ENCODE data around the gene HHLA2.

Gene HHLA2

GRCh38 chr3:108406661-108407206, 110.4 kb downstream of the HHLA2 start:
- H3K4me3 ChIP-seq (ENCODE audit: low read depth, low read length) = no peak overlapping the region
- no peak overlapping the region for H3K27ac ChIP-seq (ENCODE audit: low read depth, low read length)
- no peak overlapping the region for H3K9ac ChIP-seq (ENCODE audit: low read depth, low read length)
- H3K4me1 ChIP-seq (ENCODE audit: control insufficient read depth, insufficient read depth, low read length) = peaks cover 7% of the 10 kb centered on the region; the same call in 1 of the 2 replicates
- no peaks in the 10 kb centered on the region for H3K36me3 ChIP-seq (ENCODE audit: control insufficient read depth, insufficient read depth, low read length)
- no peaks in the 10 kb centered on the region for H3K27me3 ChIP-seq (ENCODE audit: control insufficient read depth, insufficient read depth, low read length)
- H3K9me3 ChIP-seq (ENCODE audit: control insufficient read depth, insufficient read depth, low read length) = peaks cover 4% of the 10 kb centered on the region; the same call in 1 of the 2 replicates

DNA sequence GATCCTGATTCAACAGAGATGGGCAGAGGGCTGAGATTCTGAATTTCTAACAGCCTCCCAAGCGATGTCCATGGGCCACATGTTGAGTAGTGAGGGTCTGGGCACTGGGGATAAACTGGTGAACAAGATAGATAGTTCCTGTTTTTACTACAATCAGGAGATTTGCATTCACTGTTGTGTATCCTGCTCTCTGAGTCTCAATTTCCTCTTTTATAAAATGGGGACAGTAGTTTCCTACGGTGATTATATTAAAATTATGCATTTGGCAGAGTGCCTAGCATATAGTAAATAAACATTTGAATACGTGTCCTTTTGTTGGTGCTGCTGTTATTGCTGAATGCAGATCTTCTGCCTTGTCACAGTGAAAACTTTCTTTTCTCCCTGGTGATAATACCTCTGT, 111.5 kb downstream of the HHLA2 start:
- H3K4me3 ChIP-seq (ENCODE audit: low read depth, low read length) = no peak overlapping the region

GRCh38 chr3:108408883-108409799, 112.8 kb downstream of the HHLA2 start:
- Histone ChIP-seq H3K36me3 (ENCODE audit: control insufficient read depth, insufficient read depth, low read length) (no peaks in the 10 kb centered on the region), H3K27me3 (ENCODE audit: control insufficient read depth, insufficient read depth, low read length) (no peaks in the 10 kb centered on the region), H3K4me1 (ENCODE audit: control insufficient read depth, insufficient read depth, low read length) (peaks cover 7% of the 10 kb centered on the region; the same call in 1 of the 2 replicates), H3K27ac (ENCODE audit: low read depth, low read length) (no peak overlapping the region), H3K4me3 (ENCODE audit: low read depth, low read length) (no peak overlapping the region), H3K9me3 (ENCODE audit: control insufficient read depth, insufficient read depth, low read length) (peaks cover 4% of the 10 kb centered on the region; the same call in 1 of the 2 replicates), H3K9ac (ENCODE audit: low read depth, low read length) (no peak overlapping the region)

More for the DNA sequence above, 111.5 kb downstream of the HHLA2 start:
- Histone ChIP-seq H3K9ac (ENCODE audit: low read depth, low read length) (no peak overlapping the region), H3K4me1 (ENCODE audit: control insufficient read depth, insufficient read depth, low read length) (peaks cover 7% of the 10 kb centered on the region; the same call in 1 of the 2 replicates), H3K9me3 (ENCODE audit: control insufficient read depth, insufficient read depth, low read length) (peaks cover 4% of the 10 kb centered on the region; the same call in 1 of the 2 replicates), H3K27me3 (ENCODE audit: control insufficient read depth, insufficient read depth, low read length) (no peaks in the 10 kb centered on the region), H3K36me3 (ENCODE audit: control insufficient read depth, insufficient read depth, low read length) (no peaks in the 10 kb centered on the region), H3K27ac (ENCODE audit: low read depth, low read length) (no peak overlapping the region)

- Histone ChIP-seq H3K9ac (ENCODE audit: low read depth, low read length) (no peak overlapping the region), H3K36me3 (ENCODE audit: control insufficient read depth, insufficient read depth, low read length) (no peaks in the 10 kb centered on the region), H3K27ac (ENCODE audit: low read depth, low read length) (no peak overlapping the region), H3K27me3 (ENCODE audit: control insufficient read depth, insufficient read depth, low read length) (no peaks in the 10 kb centered on the region), H3K4me3 (ENCODE audit: low read depth, low read length) (no peak overlapping the region), H3K4me1 (ENCODE audit: control insufficient read depth, insufficient read depth, low read length) (peaks cover 7% of the 10 kb centered on the region; the same call in 1 of the 2 replicates), H3K9me3 (ENCODE audit: control insufficient read depth, insufficient read depth, low read length) (peaks cover 4% of the 10 kb centered on the region; the same call in 1 of the 2 replicates)
Observed at GRCh38 chr3:108409800-108410178, 113.4 kb downstream of the HHLA2 start.

DNA sequence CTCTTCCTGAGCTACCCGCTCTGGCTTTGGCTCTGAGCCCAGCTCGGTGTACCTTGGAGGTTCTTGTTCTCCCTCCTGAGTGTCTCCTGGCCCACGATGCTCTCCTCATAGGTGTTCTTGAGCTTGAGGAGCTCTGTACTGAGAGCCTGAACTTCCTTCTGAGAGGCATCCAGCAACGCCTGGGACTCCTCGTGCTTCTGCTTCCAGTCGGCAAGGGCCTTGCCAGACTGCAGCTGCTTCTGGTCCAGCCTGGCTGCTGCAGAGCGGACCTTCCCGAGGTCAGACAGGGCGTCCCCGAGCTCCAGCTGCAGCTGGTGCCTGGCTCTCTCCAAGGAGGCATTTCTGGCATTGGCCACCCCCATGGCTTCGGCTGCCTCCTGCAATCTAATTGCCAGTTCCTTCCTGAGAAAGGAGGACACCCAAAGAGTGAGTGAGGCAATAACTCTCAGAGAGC, 114.2 kb downstream of the HHLA2 start:
- Histone ChIP-seq H3K27ac (ENCODE audit: low read depth, low read length) (no peak overlapping the region), H3K4me1 (ENCODE audit: control insufficient read depth, insufficient read depth, low read length) (peaks cover 7% of the 10 kb centered on the region; the same call in 1 of the 2 replicates), H3K9ac (ENCODE audit: low read depth, low read length) (no peak overlapping the region), H3K36me3 (ENCODE audit: control insufficient read depth, insufficient read depth, low read length) (no peaks in the 10 kb centered on the region), H3K4me3 (ENCODE audit: low read depth, low read length) (no peak overlapping the region), H3K9me3 (ENCODE audit: control insufficient read depth, insufficient read depth, low read length) (peaks cover 4% of the 10 kb centered on the region; the same call in 1 of the 2 replicates), H3K27me3 (ENCODE audit: control insufficient read depth, insufficient read depth, low read length) (no peaks in the 10 kb centered on the region)

- Histone ChIP-seq H3K9ac (ENCODE audit: low read depth, low read length) (no peak overlapping the region), H3K4me3 (ENCODE audit: low read depth, low read length) (no peak overlapping the region), H3K27ac (ENCODE audit: low read depth, low read length) (no peak overlapping the region), H3K36me3 (ENCODE audit: control insufficient read depth, insufficient read depth, low read length) (no peaks in the 10 kb centered on the region), H3K4me1 (ENCODE audit: control insufficient read depth, insufficient read depth, low read length) (0 out of 2 replicates have a peak, but pooled peaks cover 3% of the 10 kb centered on the region), H3K9me3 (ENCODE audit: control insufficient read depth, insufficient read depth, low read length) (peaks cover 4% of the 10 kb centered on the region; the same call in 1 of the 2 replicates), H3K27me3 (ENCODE audit: control insufficient read depth, insufficient read depth, low read length) (no peaks in the 10 kb centered on the region)
Observed at GRCh38 chr3:108412121-108412750, 115.9 kb downstream of the HHLA2 start.

- Histone ChIP-seq H3K27ac (ENCODE audit: low read depth, low read length) (no peak overlapping the region), H3K36me3 (ENCODE audit: control insufficient read depth, insufficient read depth, low read length) (no peaks in the 10 kb centered on the region), H3K4me1 (ENCODE audit: control insufficient read depth, insufficient read depth, low read length) (no peaks in the 10 kb centered on the region), H3K9me3 (ENCODE audit: control insufficient read depth, insufficient read depth, low read length) (peaks cover 4% of the 10 kb centered on the region; the same call in 1 of the 2 replicates), H3K27me3 (ENCODE audit: control insufficient read depth, insufficient read depth, low read length) (no peaks in the 10 kb centered on the region), H3K9ac (ENCODE audit: low read depth, low read length) (no peak overlapping the region), H3K4me3 (ENCODE audit: low read depth, low read length) (no peak overlapping the region)
Observed at GRCh38 chr3:108414007-108414406, 117.7 kb downstream of the HHLA2 start.

DNA sequence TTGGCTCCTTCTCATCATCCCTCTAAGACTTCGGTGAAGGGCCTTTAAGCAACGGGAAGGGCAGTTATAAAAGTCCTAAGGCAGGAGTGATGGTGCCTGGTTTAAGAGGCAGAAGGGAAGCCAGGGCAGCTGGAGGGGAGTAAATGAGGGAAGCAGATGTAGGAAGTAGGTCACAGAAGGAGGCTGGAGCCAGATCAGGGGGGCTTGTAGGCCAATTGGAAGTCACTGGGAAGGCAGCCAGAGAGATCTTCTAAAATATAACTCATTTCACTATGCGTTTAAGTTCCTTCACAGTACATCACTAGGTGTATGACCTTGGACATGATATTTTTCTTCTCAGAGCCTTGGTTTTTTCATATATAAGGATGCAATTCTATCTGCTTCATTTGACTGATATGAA, 119.3 kb downstream of the HHLA2 start:
- no peaks in the 10 kb centered on the region for H3K4me1 ChIP-seq (ENCODE audit: control insufficient read depth, insufficient read depth, low read length)
- H3K27ac ChIP-seq (ENCODE audit: low read depth, low read length) = no peak overlapping the region
- H3K27me3 ChIP-seq (ENCODE audit: control insufficient read depth, insufficient read depth, low read length) = no peaks in the 10 kb centered on the region
- H3K9me3 ChIP-seq (ENCODE audit: control insufficient read depth, insufficient read depth, low read length) = 0 out of 2 replicates have a peak, but pooled peaks cover under 1% of the 10 kb centered on the region
- H3K9ac ChIP-seq (ENCODE audit: low read depth, low read length) = no peak overlapping the region
- H3K4me3 ChIP-seq (ENCODE audit: low read depth, low read length) = no peak overlapping the region
- H3K36me3 ChIP-seq (ENCODE audit: control insufficient read depth, insufficient read depth, low read length) = no peaks in the 10 kb centered on the region

DNA sequence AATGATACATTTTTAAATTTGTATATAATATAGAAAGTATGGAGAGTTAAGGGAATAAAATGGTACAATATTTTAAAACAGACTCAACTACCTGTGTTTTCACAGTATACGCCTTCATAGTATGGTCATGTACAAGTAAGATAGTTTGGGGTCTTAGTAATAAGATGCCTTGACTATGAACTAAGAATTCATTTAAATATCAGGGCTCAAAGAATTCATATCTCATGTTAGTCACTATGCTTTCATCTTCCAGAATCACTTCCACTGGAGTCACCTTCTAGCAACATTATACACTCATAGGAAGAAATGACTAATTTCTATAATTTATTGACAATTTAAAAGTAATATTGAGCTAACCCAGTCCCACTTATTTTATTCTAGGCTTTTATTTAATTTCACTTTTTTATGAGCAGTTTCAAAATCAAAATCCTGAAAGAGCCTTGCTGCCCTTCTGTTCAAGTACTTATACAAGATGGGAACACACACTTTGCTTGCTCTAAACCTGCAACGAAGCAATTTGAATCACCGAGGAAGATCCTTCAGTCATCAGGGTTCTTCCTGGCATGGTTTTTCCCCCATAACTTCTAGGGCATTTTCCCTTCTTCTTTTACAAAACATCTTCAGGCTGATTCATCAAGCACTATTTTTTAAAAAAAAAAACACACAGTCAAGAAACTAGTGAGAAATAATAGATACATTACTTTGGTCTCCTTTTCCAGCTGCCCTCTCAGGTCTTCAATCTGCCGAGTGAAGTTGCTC, 119.9 kb downstream of the HHLA2 start:
- Histone ChIP-seq H3K36me3 (ENCODE audit: control insufficient read depth, insufficient read depth, low read length) (no peaks in the 10 kb centered on the region), H3K4me1 (ENCODE audit: control insufficient read depth, insufficient read depth, low read length) (no peaks in the 10 kb centered on the region), H3K27me3 (ENCODE audit: control insufficient read depth, insufficient read depth, low read length) (no peaks in the 10 kb centered on the region), H3K4me3 (ENCODE audit: low read depth, low read length) (no peak overlapping the region), H3K27ac (ENCODE audit: low read depth, low read length) (no peak overlapping the region), H3K9me3 (ENCODE audit: control insufficient read depth, insufficient read depth, low read length) (no peaks in the 10 kb centered on the region), H3K9ac (ENCODE audit: low read depth, low read length) (no peak overlapping the region)

DNA sequence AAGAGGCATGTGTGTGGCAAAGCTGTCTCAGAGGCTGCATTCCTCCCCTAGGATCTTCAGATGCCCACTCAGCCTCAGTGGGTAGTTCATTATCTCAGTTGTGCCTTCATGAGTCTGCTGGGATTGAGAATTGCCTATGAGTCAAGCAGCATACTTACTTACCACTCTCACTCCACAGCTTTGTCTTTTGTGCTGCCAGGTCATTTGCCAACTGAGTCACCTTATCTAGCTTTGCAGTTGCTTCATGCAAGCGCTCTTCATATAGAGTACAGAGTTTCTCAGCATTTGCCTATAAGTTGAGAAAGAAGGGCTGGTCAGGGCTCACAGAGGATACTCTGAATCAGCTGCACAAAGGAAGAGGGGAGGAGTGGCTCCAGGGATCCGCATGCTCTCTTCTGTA, 124.6 kb downstream of the HHLA2 start:
- Histone ChIP-seq H3K4me1 (ENCODE audit: control insufficient read depth, insufficient read depth, low read length) (no peaks in the 10 kb centered on the region), H3K36me3 (ENCODE audit: control insufficient read depth, insufficient read depth, low read length) (no peaks in the 10 kb centered on the region), H3K4me3 (ENCODE audit: low read depth, low read length) (no peak overlapping the region), H3K27ac (ENCODE audit: low read depth, low read length) (no peak overlapping the region), H3K27me3 (ENCODE audit: control insufficient read depth, insufficient read depth, low read length) (no peaks in the 10 kb centered on the region), H3K9me3 (ENCODE audit: control insufficient read depth, insufficient read depth, low read length) (no peaks in the 10 kb centered on the region), H3K9ac (ENCODE audit: low read depth, low read length) (no peak overlapping the region)
